GM23248 (cell line): ENCODE measurements around the gene UIMC1.

Experiments
- EZH2 ChIP-seq: fragments of 200-600 bp; sonication (generic); IDR thresholded peaks from 2 replicates; pipeline ENCODE4 v1.6.1; 2018; ENCODE audit warnings: antibody characterized with exemption, mild to moderate bottlenecking; ENCODE audit not compliant: insufficient read depth, poor library complexity, severe bottlenecking
- EZH2phosphoT487 ChIP-seq: fragments of 200-600 bp; sonication (generic); IDR thresholded peaks from 2 replicates; pipeline ENCODE4 v1.6.1; 2018; ENCODE audit warnings: antibody characterized with exemption, moderate library complexity, mild to moderate bottlenecking, low read depth; ENCODE audit not compliant: insufficient read depth

GRCh38 chr5:177027665-177028064 lies 21.1 kb upstream of the UIMC1 start:
- TF ChIP-seq EZH2 (no peak), EZH2phosphoT487 (no peak)
